NCI-H69 (cell line): Measurements from ENCODE around the gene SMYD2.

Experiments used
- DNase-seq: peaks from one replicate; lab custom pipeline; 2025; lab: John Stamatoyannopoulos, UW

The SMYD2 gene

GRCh38 chr1:214329470-214330220 lies 48.7 kb downstream of the SMYD2 start:
- no peak for DNase-seq

- no peak for DNase-seq
Measured at GRCh38 chr1:214330222-214330621, 49.3 kb downstream of the SMYD2 start.

- DNase-seq: no peak
Measured at GRCh38 chr1:214330715-214331114, 49.8 kb downstream of the SMYD2 start.

GRCh38 chr1:214331180-214331579 lies 50.2 kb downstream of the SMYD2 start:
- no peak for DNase-seq

GRCh38 chr1:214331827-214332423 lies 51.0 kb downstream of the SMYD2 start:
- DNase-seq: peak; percentile 58

GRCh38 chr1:214332946-214333798 lies 52.2 kb downstream of the SMYD2 start:
- peak; percentile 53 for DNase-seq

- no peak for DNase-seq
Measured at GRCh38 chr1:214335567-214335966, 54.6 kb downstream of the SMYD2 start.

GRCh38 chr1:214337015-214337414 lies 56.1 kb downstream of the SMYD2 start:
- no peak for DNase-seq

- no peak for DNase-seq
Measured at GRCh38 chr1:214337511-214337910, 56.6 kb downstream of the SMYD2 start.

GRCh38 chr1:214338212-214338611 lies 57.3 kb downstream of the SMYD2 start:
- DNase-seq: no peak

- no peak for DNase-seq
Measured at GRCh38 chr1:214341459-214341858, 60.5 kb downstream of the SMYD2 start.

- no peak for DNase-seq
Measured at GRCh38 chr1:214341932-214342331, 61.0 kb downstream of the SMYD2 start.

GRCh38 chr1:214342525-214342924 lies 61.6 kb downstream of the SMYD2 start:
- DNase-seq: no peak

- DNase-seq: no peak
Measured at GRCh38 chr1:214344897-214345296, 63.9 kb downstream of the SMYD2 start.

- DNase-seq: no peak
Measured at GRCh38 chr1:214349008-214349407, 68.0 kb downstream of the SMYD2 start.

- no peak for DNase-seq
Measured at GRCh38 chr1:214349781-214350180, 68.8 kb downstream of the SMYD2 start.

GRCh38 chr1:214351551-214352277 lies 70.8 kb downstream of the SMYD2 start:
- no peak for DNase-seq

GRCh38 chr1:214352838-214353237 lies 71.9 kb downstream of the SMYD2 start:
- no peak for DNase-seq

- DNase-seq: peak; percentile 20
Measured at GRCh38 chr1:214354440-214355148, 73.6 kb downstream of the SMYD2 start.

- DNase-seq: no peak
Measured at GRCh38 chr1:214360116-214360515, 79.2 kb downstream of the SMYD2 start.

GRCh38 chr1:214360525-214361164 lies 79.7 kb downstream of the SMYD2 start:
- no peak for DNase-seq
